KOPT-K1 (cell line): ENCODE measurements around the gene PADI2.
"Not testable (repeated sequence)": the region's sequence is repeated elsewhere in the genome, so short reads cannot be mapped to it uniquely, and the experiment has no call there.

Experiments used
- H3K27ac ChIP-seq: fragments of 200-600 bp; sonication (generic); 2 replicates; pipeline ENCODE4 v1.5.1; 2016; ENCODE audit warnings: antibody characterized with exemption, mild to moderate bottlenecking, low read depth, low read length; ENCODE audit not compliant: poor library complexity, severe bottlenecking
- H3K36me3 ChIP-seq: fragments of 200-600 bp; sonication (generic); 2 replicates; pipeline ENCODE4 v1.5.1; 2017; ENCODE audit warnings: antibody characterized with exemption, mild to moderate bottlenecking, low read length, moderate library complexity; ENCODE audit not compliant: insufficient read depth
- H3K9me3 ChIP-seq: fragments of 200-600 bp; sonication (generic); 2 replicates; pipeline ENCODE4 v1.5.1; 2017; ENCODE audit warnings: antibody characterized with exemption, low read length, mild to moderate bottlenecking; ENCODE audit not compliant: insufficient read depth, poor library complexity, severe bottlenecking

PADI2 gene

GRCh38 chr1:17068789-17069188 is 50.5 kb downstream of the PADI2 start:
- no peaks in the 10 kb centered on the region for H3K36me3 ChIP-seq
- no peak overlapping the region for H3K27ac ChIP-seq
- H3K9me3 ChIP-seq: peaks cover 14% of the 10 kb centered on the region

GRCh38 chr1:17067465-17068240 is 51.6 kb downstream of the PADI2 start:
- peaks cover 14% of the 10 kb centered on the region for H3K9me3 ChIP-seq
- H3K36me3 ChIP-seq: no peaks in the 10 kb centered on the region
- no peak overlapping the region for H3K27ac ChIP-seq

GRCh38 chr1:17067069-17067426 is 52.2 kb downstream of the PADI2 start:
- Histone ChIP-seq H3K36me3 (no peaks in the 10 kb centered on the region), H3K27ac (no peak overlapping the region), H3K9me3 (peaks cover 14% of the 10 kb centered on the region)

GRCh38 chr1:17066361-17067068 is 52.7 kb downstream of the PADI2 start:
- no peak overlapping the region for H3K27ac ChIP-seq
- no peaks in the 10 kb centered on the region for H3K36me3 ChIP-seq
- peaks cover 14% of the 10 kb centered on the region for H3K9me3 ChIP-seq

- no peak overlapping the region for H3K27ac ChIP-seq
- H3K36me3 ChIP-seq: no peaks in the 10 kb centered on the region
- H3K9me3 ChIP-seq: peaks cover 14% of the 10 kb centered on the region
Observed at GRCh38 chr1:17065666-17066065, 53.6 kb downstream of the PADI2 start.

- peaks cover 14% of the 10 kb centered on the region for H3K9me3 ChIP-seq
- H3K36me3 ChIP-seq, H3K27ac ChIP-seq: not testable (repeated sequence)
Observed at GRCh38 chr1:17062751-17063150, 56.5 kb downstream of the PADI2 start.

- Histone ChIP-seq H3K27ac (no peak overlapping the region), H3K9me3 (peaks cover 14% of the 10 kb centered on the region), H3K36me3 (no peaks in the 10 kb centered on the region)
Observed at GRCh38 chr1:17061892-17062291, 57.4 kb downstream of the PADI2 start.

- Histone ChIP-seq H3K27ac (no peak overlapping the region), H3K9me3 (peaks cover 14% of the 10 kb centered on the region), H3K36me3 (no peaks in the 10 kb centered on the region)
Observed at GRCh38 chr1:17061486-17061885, 57.8 kb downstream of the PADI2 start.

- Histone ChIP-seq H3K27ac (no peak overlapping the region), H3K36me3 (no peaks in the 10 kb centered on the region), H3K9me3 (peaks cover 10% of the 10 kb centered on the region)
Observed at GRCh38 chr1:17060306-17060749, 58.9 kb downstream of the PADI2 start.

- Histone ChIP-seq H3K27ac (no peak overlapping the region), H3K9me3 (peaks cover 3% of the 10 kb centered on the region), H3K36me3 (no peaks in the 10 kb centered on the region)
Observed at GRCh38 chr1:17059391-17060305, 59.6 kb downstream of the PADI2 start.

- H3K36me3 ChIP-seq: peaks cover 4% of the 10 kb centered on the region; the same call in 1 of the 2 replicates
- H3K27ac ChIP-seq: no peak overlapping the region
- H3K9me3 ChIP-seq: no peaks in the 10 kb centered on the region
Observed at GRCh38 chr1:17056551-17056950, 62.7 kb downstream of the PADI2 start.

- H3K9me3 ChIP-seq: no peaks in the 10 kb centered on the region
- peaks cover 12% of the 10 kb centered on the region; the same call in 1 of the 2 replicates for H3K36me3 ChIP-seq
- H3K27ac ChIP-seq: no peak overlapping the region
Observed at GRCh38 chr1:17055801-17056200, 63.5 kb downstream of the PADI2 start.

GRCh38 chr1:17053685-17054410 is 65.4 kb downstream of the PADI2 start, which contains the start of gene SDHB:
SDHB (minus strand) TSS chr1:17054032; CDS start chr1:17054019, 13 bp downstream.
- Histone ChIP-seq H3K9me3 (no peaks in the 10 kb centered on the region), H3K36me3 (peaks cover 31% of the 10 kb centered on the region), H3K27ac (peak within 1 kb of the TSS; percentile 64)

- Histone ChIP-seq H3K36me3 (peaks cover 32% of the 10 kb centered on the region), H3K9me3 (no peaks in the 10 kb centered on the region), H3K27ac (peak overlapping the region; percentile 64)
Observed at GRCh38 chr1:17053086-17053684, 66.1 kb downstream of the PADI2 start.
